Neutrophil (primary cell): ENCODE results near the gene RNF207.

Experiments
- H3K27ac ChIP-seq: fragments of 200-600 bp; sonication (generic); 2 replicates; pipeline ENCODE4 v1.5.1; 2016; ENCODE audit warnings: mild to moderate bottlenecking, moderate library complexity
- H3K27me3 ChIP-seq: fragments of 200-600 bp; sonication (generic); 2 replicates; pipeline ENCODE4 v1.6.0; 2016; ENCODE audit warnings: mild to moderate bottlenecking
- H3K36me3 ChIP-seq: fragments of 200-600 bp; sonication (generic); 2 replicates; pipeline ENCODE4 v1.5.1; 2017
- H3K4me1 ChIP-seq, 2 experiments: fragments of 200-600 bp in 1 of 2; sonication (generic) in 1 of 2; 1 replicate in 1 of 2; 2 replicates in 1 of 2; pipeline versions ENCODE4 v1.5.1 to v1.6.1; 2013 to 2016; ENCODE audit warnings: low read depth in 1 of 2, low read length in 1 of 2, mild to moderate bottlenecking in 1 of 2, moderate library complexity in 1 of 2; ENCODE audit not compliant: control insufficient read depth in 1 of 2, insufficient read depth in 1 of 2
- H3K4me3 ChIP-seq, 2 experiments: fragments of 200-600 bp in 1 of 2; sonication (generic) in 1 of 2; 1 replicate in 1 of 2; 2 replicates in 1 of 2; pipeline ENCODE4 v1.5.1; 2013 to 2016; ENCODE audit warnings: low read depth in 1 of 2, low read length in 1 of 2, mild to moderate bottlenecking in 1 of 2, moderate library complexity in 1 of 2
- H3K9me3 ChIP-seq: fragments of 200-600 bp; sonication (generic); 2 replicates; pipeline ENCODE4 v1.5.1; 2016
- TF ChIP-seq, protein P1 (sequence below): fragments of 200-600 bp; sonication (generic); IDR thresholded peaks from 2 replicates; pipeline ENCODE4 v1.5.1; 2016; ENCODE audit warnings: antibody characterized with exemption

RNF207 gene

DNA sequence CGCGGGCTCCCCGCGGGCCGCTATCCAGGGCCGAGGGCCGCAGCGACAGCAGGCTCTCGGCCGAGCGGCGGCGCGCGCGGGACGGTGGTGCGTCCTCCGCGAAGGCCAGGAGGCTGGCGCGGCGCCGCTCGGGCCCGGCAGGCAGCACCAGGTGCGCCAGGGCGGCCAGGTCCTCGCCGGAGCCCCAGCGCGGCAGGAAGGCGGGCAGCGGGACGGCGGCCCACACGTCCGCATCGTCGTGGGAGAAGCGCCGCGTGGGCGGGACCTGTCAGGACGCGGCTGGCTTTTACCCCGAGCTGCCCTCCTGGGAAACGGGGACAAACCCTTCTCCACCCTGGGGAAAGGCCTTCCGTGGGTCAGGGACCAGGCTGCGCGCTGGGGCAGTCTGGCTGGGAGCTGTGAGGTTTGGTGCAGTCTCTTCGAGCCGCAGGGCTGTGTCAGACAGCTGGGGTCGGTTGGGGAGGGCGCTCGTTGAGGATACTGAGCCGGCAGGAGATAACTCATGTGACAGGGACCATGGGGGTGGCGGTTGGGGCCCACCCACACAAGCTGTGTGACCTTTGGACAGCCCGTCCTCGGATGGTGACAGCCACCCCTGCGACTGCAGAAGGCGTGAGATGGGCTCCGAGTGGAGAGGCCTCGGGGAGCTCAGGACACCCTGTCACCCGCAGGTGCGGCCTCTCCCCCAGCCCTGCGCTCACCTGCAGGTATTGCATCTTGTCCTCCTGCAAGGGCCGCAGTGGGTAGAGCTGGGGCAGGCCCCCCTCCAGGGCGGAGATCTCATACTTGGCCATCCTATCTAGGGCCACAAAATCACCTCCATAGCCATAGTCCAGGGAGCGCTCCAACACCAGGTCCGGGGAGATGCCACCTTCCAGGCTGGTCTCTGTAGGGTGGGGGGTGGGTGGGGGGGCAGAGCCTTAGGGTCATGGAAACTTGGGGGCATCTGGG lies 44.1 kb downstream of the RNF207 start:
- TF ChIP-seq, protein P1, sequence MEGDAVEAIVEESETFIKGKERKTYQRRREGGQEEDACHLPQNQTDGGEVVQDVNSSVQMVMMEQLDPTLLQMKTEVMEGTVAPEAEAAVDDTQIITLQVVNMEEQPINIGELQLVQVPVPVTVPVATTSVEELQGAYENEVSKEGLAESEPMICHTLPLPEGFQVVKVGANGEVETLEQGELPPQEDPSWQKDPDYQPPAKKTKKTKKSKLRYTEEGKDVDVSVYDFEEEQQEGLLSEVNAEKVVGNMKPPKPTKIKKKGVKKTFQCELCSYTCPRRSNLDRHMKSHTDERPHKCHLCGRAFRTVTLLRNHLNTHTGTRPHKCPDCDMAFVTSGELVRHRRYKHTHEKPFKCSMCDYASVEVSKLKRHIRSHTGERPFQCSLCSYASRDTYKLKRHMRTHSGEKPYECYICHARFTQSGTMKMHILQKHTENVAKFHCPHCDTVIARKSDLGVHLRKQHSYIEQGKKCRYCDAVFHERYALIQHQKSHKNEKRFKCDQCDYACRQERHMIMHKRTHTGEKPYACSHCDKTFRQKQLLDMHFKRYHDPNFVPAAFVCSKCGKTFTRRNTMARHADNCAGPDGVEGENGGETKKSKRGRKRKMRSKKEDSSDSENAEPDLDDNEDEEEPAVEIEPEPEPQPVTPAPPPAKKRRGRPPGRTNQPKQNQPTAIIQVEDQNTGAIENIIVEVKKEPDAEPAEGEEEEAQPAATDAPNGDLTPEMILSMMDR: no peak
- H3K27ac ChIP-seq: no peak overlapping the region
- peaks cover 84% of the 10 kb centered on the region for H3K27me3 ChIP-seq
- no peak overlapping the region for H3K4me3 ChIP-seq
- H3K36me3 ChIP-seq: no peaks in the 10 kb centered on the region
- no peaks in the 10 kb centered on the region for H3K9me3 ChIP-seq
- peaks cover 0 to 10% of the 10 kb centered on the region in 2 experiments for H3K4me1 ChIP-seq

DNA sequence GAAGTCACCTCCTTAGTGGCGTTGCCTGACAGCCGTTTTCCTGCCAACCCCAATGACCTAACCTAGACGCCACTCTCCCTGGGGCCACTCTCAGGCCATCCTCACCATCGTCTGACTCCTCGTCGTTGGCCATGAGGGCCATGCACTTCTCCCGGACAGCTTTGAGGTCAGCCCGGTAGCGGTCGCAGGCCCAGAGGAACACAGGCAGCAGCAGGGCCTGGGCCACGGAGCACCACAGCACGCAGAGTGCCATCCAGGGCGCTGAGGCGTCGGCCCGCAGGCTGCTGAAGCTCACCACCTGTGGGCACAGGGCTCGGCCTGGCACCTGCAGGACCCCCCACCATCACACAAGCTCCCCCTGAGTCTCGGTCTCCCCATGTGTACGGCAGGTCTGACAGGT lies 45.3 kb downstream of the RNF207 start:
- H3K27ac ChIP-seq: no peak overlapping the region
- H3K27me3 ChIP-seq: peaks cover 76% of the 10 kb centered on the region
- H3K9me3 ChIP-seq: no peaks in the 10 kb centered on the region
- no peaks in the 10 kb centered on the region for H3K36me3 ChIP-seq
- H3K4me3 ChIP-seq: no peak overlapping the region
- no peaks in the 10 kb centered on the region for H3K4me1 ChIP-seq
- TF ChIP-seq, protein P1: no peak

DNA sequence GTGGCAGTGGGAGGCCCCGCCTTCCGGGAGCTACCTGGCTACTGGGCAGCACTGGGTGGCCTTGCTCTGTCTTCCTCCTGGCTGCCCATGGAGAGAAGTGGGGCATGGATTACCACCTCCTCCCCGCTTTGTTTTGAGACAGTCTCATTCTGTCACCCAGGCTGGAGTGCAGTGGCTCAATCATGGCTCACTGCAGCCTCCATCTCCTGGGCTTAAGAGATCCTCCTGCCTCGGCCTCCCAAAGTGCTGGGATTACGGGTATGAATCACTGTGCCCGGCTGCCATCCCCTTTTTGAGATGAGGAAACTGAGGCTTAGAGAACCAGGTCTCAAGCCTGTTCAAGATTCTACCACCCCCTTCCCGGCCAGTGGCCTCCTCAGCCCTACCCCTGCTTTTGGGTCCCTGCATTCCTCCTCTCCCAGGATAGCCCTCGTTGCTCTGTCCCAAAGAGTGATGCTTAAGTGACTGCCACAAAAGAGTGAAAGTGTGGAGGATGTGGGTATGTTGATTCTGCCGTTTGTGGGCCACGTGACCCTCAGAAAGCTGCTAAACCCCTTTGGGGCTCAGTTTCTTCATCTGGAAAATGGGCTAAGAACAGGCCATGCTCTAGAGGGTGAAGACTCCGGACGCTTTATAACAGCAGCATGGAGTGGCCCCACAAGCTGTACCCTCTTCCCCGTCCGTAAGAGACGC lies 45.9 kb downstream of the RNF207 start:
- Histone ChIP-seq H3K27ac (no peak overlapping the region), H3K4me1 (no peaks in the 10 kb centered on the region), H3K27me3 (peaks cover 75% of the 10 kb centered on the region), H3K9me3 (no peaks in the 10 kb centered on the region), H3K4me3 (no peak overlapping the region), H3K36me3 (no peaks in the 10 kb centered on the region)
- TF ChIP-seq, protein P1: no peak

DNA sequence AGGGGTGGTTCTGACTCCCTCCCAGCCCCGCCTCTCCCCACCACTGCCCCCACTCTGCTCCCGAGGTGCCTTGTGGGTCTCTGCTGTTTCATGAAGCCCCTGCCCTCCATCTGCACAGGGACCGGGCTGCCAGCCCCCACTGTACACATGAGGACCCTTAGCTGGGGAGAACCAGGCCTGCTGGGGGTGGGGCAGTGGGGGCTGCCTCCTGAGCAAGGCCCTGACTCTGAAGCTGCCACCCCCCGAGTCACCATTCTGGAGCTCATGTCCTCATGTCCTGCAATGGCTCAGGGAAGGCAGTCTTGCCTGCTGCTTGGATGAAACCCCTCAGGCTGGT lies 46.4 kb downstream of the RNF207 start:
- Histone ChIP-seq H3K4me3 (no peak overlapping the region), H3K9me3 (no peaks in the 10 kb centered on the region), H3K27me3 (peaks cover 75% of the 10 kb centered on the region), H3K36me3 (no peaks in the 10 kb centered on the region), H3K4me1 (no peaks in the 10 kb centered on the region), H3K27ac (no peak overlapping the region)
- TF ChIP-seq, protein P1: no peak

DNA sequence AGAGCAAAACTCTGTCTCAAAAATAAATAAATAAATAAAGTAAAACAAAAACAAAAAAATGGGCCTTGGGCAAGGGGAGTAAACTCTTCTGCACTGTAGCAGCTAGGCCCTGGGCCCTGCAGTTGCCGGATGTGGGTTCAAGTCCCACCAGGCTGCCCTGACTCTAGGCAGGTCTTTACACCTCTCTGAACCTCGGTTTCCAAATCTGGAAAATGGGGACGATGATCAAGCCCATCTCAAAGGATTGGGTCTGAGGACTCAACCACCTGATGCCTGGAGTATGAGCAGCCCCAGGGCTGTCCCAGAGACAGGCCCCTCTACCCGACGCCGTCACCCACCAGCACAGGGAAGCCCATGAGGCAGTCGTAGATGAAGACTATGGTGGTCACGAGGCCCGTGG lies 47.5 kb downstream of the RNF207 start:
- Histone ChIP-seq H3K36me3 (no peaks in the 10 kb centered on the region), H3K9me3 (no peaks in the 10 kb centered on the region), H3K27ac (no peak overlapping the region), H3K4me1 (no peaks in the 10 kb centered on the region), H3K27me3 (peaks cover 75% of the 10 kb centered on the region), H3K4me3 (no peak overlapping the region)
- TF ChIP-seq, protein P1: no peak
